ENCODE data around the gene RUFY1. TPM values are rescaled to one million over a fixed set of nuclear protein-coding genes. Genes with fewer than 3 reads are reported as not detected.

The RUFY1 gene
- total and polyA plus RNA-seq, 2 of the 13 experiments (the other 11 are each of a cell fraction or from before 2014, with no cell fraction given), result 19.9 to 31.9 TPM

- TF ChIP-seq HOXA3 (CRISPR knock-in tag; IDR thresholded peaks at IDR 0.05) (no peak), ZNF792 (CRISPR knock-in tag; IDR thresholded peaks at IDR 0.05) (no peak), FIP1L1 (IDR thresholded peaks at IDR 0.05; ENCODE audit: borderline replicate concordance, insufficient read depth, low read depth, low read length) (no peak), SRSF4 (IDR thresholded peaks at IDR 0.05; ENCODE audit: low read depth, low read length, poor library complexity, severe bottlenecking) (no peak)
Measured at GRCh38 chr5:179585941-179586401, 35.6 kb downstream of the RUFY1 start (continued).

GRCh38 chr5:179588166-179588565, 37.8 kb downstream of the RUFY1 start:
- CTCF ChIA-PET (ENCODE audit: low intra/inter-chr PET ratio, low total read pairs), result no interaction called here
- Histone ChIP-seq H3K4me2 (ENCODE audit: low read depth, low read length) (no peak overlapping the region), H3K36me3 (replicated peaks in 1 of 2; ENCODE audit: control insufficient read depth in 1 of 2, insufficient read depth in 2 of 2, low read length in 2 of 2) (peaks cover 18 to 43% of the 10 kb centered on the region in 2 experiments), H3K27ac (ENCODE audit: extremely low read length, insufficient read depth, low read length) (no peak overlapping the region), H2AFZ (ENCODE audit: low read length) (no peak overlapping the region), H3K79me2 (ENCODE audit: insufficient read depth, low read length) (no peaks in the 10 kb centered on the region), H3K4me1 (ENCODE audit: insufficient read depth, low read length) (no peaks in the 10 kb centered on the region), H3K9me3 (ENCODE audit: low read length) (no peaks in the 10 kb centered on the region), H3K9ac (ENCODE audit: insufficient read depth, low read depth, low read length) (no peak overlapping the region), H3K27me3 (ENCODE audit: control insufficient read depth in 1 of 2, insufficient read depth in 2 of 2, low read length in 2 of 2) (no peaks in the 10 kb centered on the region), H4K20me1 (ENCODE audit: insufficient read depth, low read length) (no peaks in the 10 kb centered on the region), H3K4me3 (replicated peaks in 1 of 3; ENCODE audit: insufficient read depth in 1 of 3, low read depth in 2 of 3, low read length in 3 of 3) (no peak overlapping the region)
- ATAC-seq (no peak), DNase-seq (ENCODE audit: low spot score) (no peak), FAIRE-seq (no peak)
- intact Hi-C loops (cut with micrococcal nuclease; ENCODE audit: unreplicated experiment), result no loop called here
- POLR2A ChIA-PET, result no interaction called here
- in situ Hi-C loops (cut with HindIII; ENCODE audit: extremely low pct_ligation_motif_present, low pct_unique_long_range_greater_than_20kb), result no loop called here
- no TSS peak for BruUV-seq (replicated peaks)
- no peak for TF ChIP-seq BCL6 (CRISPR knock-in tag; IDR thresholded peaks at IDR 0.05)
- no peak for TF ChIP-seq ZNF17 (CRISPR knock-in tag; IDR thresholded peaks at IDR 0.05)
- TF ChIP-seq ATF1 (CRISPR knock-in tag; IDR thresholded peaks at IDR 0.05), result no peak
- TF ChIP-seq ZNF749 (CRISPR knock-in tag; IDR thresholded peaks at IDR 0.05; ENCODE audit: borderline replicate concordance), result no peak
- no peak for TF ChIP-seq IKZF5 (CRISPR knock-in tag; IDR thresholded peaks at IDR 0.05)
- TF ChIP-seq U2AF2 (IDR thresholded peaks at IDR 0.05; ENCODE audit: low read depth, low read length), result no peak
- no peak for TF ChIP-seq CREB3 (CRISPR knock-in tag; IDR thresholded peaks at IDR 0.05)
- TF ChIP-seq IRF9 (CRISPR knock-in tag; IDR thresholded peaks at IDR 0.05; ENCODE audit: borderline replicate concordance), result no peak
- 93% methylated on average over 3 of the region's 3 CpGs for WGBS (ENCODE audit: low lambda C conversion rate)
